Measurements from ENCODE around the gene RAB31.

Gene RAB31

GRCh38 chr18:9866627-9867026, 158.5 kb downstream of the RAB31 start:
- no peak overlapping the region for H3K27ac ChIP-seq (replicated peaks; ENCODE audit: low read length)
- no peak for DNase-seq (ENCODE audit: low spot score)
- H3K18ac ChIP-seq (ENCODE audit: low read length) = no peak overlapping the region
- H3K4me3 ChIP-seq (ENCODE audit: low read length in 2 of 2) = no peak overlapping the region
- H3K79me1 ChIP-seq (ENCODE audit: low read depth, low read length) = no peaks in the 10 kb centered on the region
- no peak overlapping the region for H4K91ac ChIP-seq (ENCODE audit: low read depth, low read length, poor library complexity)
- no peak overlapping the region for H2BK120ac ChIP-seq (ENCODE audit: low read depth, low read length)
- peaks cover 6 to 27% of the 10 kb centered on the region in 2 donors for H3K4me1 ChIP-seq (ENCODE audit: control insufficient read depth in 2 of 2, insufficient read depth in 1 of 2, low read depth in 1 of 2, low read length in 2 of 2)
- H3K4me2 ChIP-seq (ENCODE audit: insufficient read depth, low read length, poor library complexity, severe bottlenecking) = no peak overlapping the region
- peaks cover 6 to 18% of the 10 kb centered on the region in 2 donors for H3K9me3 ChIP-seq (replicated peaks in 1 of 2; ENCODE audit: control insufficient read depth in 2 of 2, insufficient read depth in 1 of 2, low read depth in 1 of 2, low read length in 2 of 2)
- no peak overlapping the region for H3K4ac ChIP-seq (ENCODE audit: low read length)
- no peak overlapping the region for H2BK15ac ChIP-seq (ENCODE audit: low read length)
- no peak overlapping the region for H2BK12ac ChIP-seq (ENCODE audit: low read length)
- H3K14ac ChIP-seq (ENCODE audit: low read length) = no peak overlapping the region
- H3K36me3 ChIP-seq (replicated peaks in 1 of 2; ENCODE audit: control insufficient read depth in 2 of 2, insufficient read depth in 2 of 2, low read length in 2 of 2) = no peaks in the 10 kb centered on the region
- WGBS, 2 donors (ENCODE audit: extremely low coverage in 2 of 2, insufficient read length in 2 of 2, insufficient replicate concordance in 1 of 2) = no CpG with 5 or more reads among the region's 3 CpGs
- H3K23ac ChIP-seq (ENCODE audit: low read depth, low read length, poor library complexity) = no peak overlapping the region
- no peak overlapping the region for H3K9ac ChIP-seq (ENCODE audit: low read depth, low read length, poor library complexity)
- H2AFZ ChIP-seq (ENCODE audit: low read length) = no peak overlapping the region
- H2BK5ac ChIP-seq (ENCODE audit: low read length) = no peak overlapping the region
- no peaks in the 10 kb centered on the region for H3K27me3 ChIP-seq (ENCODE audit: control insufficient read depth in 3 of 3, insufficient read depth in 3 of 3, low read depth in 1 of 3, low read length in 3 of 3)
- H2AK5ac ChIP-seq (ENCODE audit: low read depth, low read length) = no peak overlapping the region
- H4K8ac ChIP-seq (ENCODE audit: low read depth, low read length) = no peak overlapping the region

- H2BK12ac ChIP-seq (ENCODE audit: low read length) = no peak overlapping the region
These were observed 159.0 kb downstream of the RAB31 start for GRCh38 chr18:9867071-9867594.

DNA sequence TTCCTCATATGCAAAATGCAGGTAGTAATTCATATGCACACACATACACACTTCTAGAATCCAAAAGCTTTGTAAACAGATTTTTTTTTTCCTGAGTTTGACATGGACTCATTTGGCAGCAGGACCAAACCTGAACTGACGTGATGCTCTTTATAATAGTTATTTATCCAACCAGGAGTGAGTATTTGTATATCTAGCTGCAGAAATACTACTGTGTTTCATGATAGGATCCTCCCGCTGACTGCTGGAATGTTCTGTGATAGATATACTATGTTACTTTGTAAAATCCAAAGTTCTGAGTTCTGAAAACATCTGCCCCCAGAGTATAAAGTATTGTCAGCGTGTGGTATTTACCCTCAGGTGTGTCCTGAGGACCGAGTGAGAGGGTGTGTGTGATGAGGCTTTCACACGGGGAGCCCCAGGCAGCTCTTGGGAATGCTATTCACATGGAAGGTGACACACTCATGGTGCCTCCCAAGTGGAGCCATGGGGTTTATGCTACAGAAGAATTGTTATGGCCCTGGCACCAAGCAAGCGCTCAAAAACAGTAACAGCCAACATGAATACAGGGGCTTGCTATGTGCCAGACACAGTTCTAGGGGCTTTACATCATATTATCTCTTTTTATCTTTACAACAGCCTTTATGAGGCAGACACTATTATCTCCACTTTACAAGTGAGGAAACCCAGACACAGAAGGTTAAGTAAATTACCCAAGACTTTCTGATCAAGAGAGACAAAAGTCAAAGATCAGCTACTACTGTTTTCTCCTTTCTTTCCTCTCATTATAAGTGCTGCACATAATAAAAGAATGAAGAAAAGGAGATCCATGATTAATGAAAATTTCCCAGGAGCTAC, 161.0 kb downstream of the RAB31 start:
- H2AK5ac ChIP-seq (ENCODE audit: low read depth, low read length) = no peak overlapping the region
- H4K8ac ChIP-seq (ENCODE audit: low read depth, low read length) = no peak overlapping the region
- H3K4me1 ChIP-seq (ENCODE audit: control insufficient read depth in 2 of 2, insufficient read depth in 1 of 2, low read depth in 1 of 2, low read length in 2 of 2) = peaks cover 6 to 16% of the 10 kb centered on the region in 2 donors
- no peaks in the 10 kb centered on the region for H3K27me3 ChIP-seq (ENCODE audit: control insufficient read depth in 3 of 3, insufficient read depth in 3 of 3, low read depth in 1 of 3, low read length in 3 of 3)
- no peak overlapping the region for H2BK5ac ChIP-seq (ENCODE audit: low read length)
- no peak overlapping the region for H3K9ac ChIP-seq (ENCODE audit: low read depth, low read length, poor library complexity)
- no peak overlapping the region for H3K14ac ChIP-seq (ENCODE audit: low read length)
- H2BK120ac ChIP-seq (ENCODE audit: low read depth, low read length) = no peak overlapping the region
- WGBS, 2 donors (ENCODE audit: extremely low coverage in 2 of 2, insufficient read length in 2 of 2, insufficient replicate concordance in 1 of 2) = no CpG with 5 or more reads among the region's 6 CpGs
- H3K4ac ChIP-seq (ENCODE audit: low read length) = no peak overlapping the region
- no peaks in the 10 kb centered on the region for H3K79me1 ChIP-seq (ENCODE audit: low read depth, low read length)
- no peak overlapping the region for H3K4me3 ChIP-seq (ENCODE audit: low read length in 2 of 2)
- no peak overlapping the region for H3K27ac ChIP-seq (replicated peaks; ENCODE audit: low read length)
- no peak for DNase-seq (ENCODE audit: low spot score)
- no peak overlapping the region for H2BK12ac ChIP-seq (ENCODE audit: low read length)
- H3K18ac ChIP-seq (ENCODE audit: low read length) = no peak overlapping the region
- no peaks in the 10 kb centered on the region for H3K36me3 ChIP-seq (replicated peaks in 1 of 2; ENCODE audit: control insufficient read depth in 2 of 2, insufficient read depth in 2 of 2, low read length in 2 of 2)
- H3K9me3 ChIP-seq (replicated peaks in 1 of 2; ENCODE audit: control insufficient read depth in 2 of 2, insufficient read depth in 1 of 2, low read depth in 1 of 2, low read length in 2 of 2) = peaks cover 6 to 18% of the 10 kb centered on the region in 2 donors
- H2BK15ac ChIP-seq (ENCODE audit: low read length) = no peak overlapping the region
- no peak overlapping the region for H2AFZ ChIP-seq (ENCODE audit: low read length)
- no peak overlapping the region for H3K23ac ChIP-seq (ENCODE audit: low read depth, low read length, poor library complexity)
- no peak overlapping the region for H4K91ac ChIP-seq (ENCODE audit: low read depth, low read length, poor library complexity)
- H3K4me2 ChIP-seq (ENCODE audit: insufficient read depth, low read length, poor library complexity, severe bottlenecking) = no peak overlapping the region

More at GRCh38 chr18:9867071-9867594, 159.0 kb downstream of the RAB31 start:
- no CpG with 5 or more reads among the region's 4 CpGs for WGBS, 2 donors (ENCODE audit: extremely low coverage in 2 of 2, insufficient read length in 2 of 2, insufficient replicate concordance in 1 of 2)
- no peak overlapping the region for H3K4me2 ChIP-seq (ENCODE audit: insufficient read depth, low read length, poor library complexity, severe bottlenecking)
- no peak overlapping the region for H3K23ac ChIP-seq (ENCODE audit: low read depth, low read length, poor library complexity)
- no peaks in the 10 kb centered on the region for H3K36me3 ChIP-seq (replicated peaks in 1 of 2; ENCODE audit: control insufficient read depth in 2 of 2, insufficient read depth in 2 of 2, low read length in 2 of 2)
- H3K27ac ChIP-seq (replicated peaks; ENCODE audit: low read length) = no peak overlapping the region
- H3K4me1 ChIP-seq (ENCODE audit: control insufficient read depth in 2 of 2, insufficient read depth in 1 of 2, low read depth in 1 of 2, low read length in 2 of 2) = peaks cover 6 to 25% of the 10 kb centered on the region in 2 donors
- peaks cover 6 to 18% of the 10 kb centered on the region in 2 donors for H3K9me3 ChIP-seq (replicated peaks in 1 of 2; ENCODE audit: control insufficient read depth in 2 of 2, insufficient read depth in 1 of 2, low read depth in 1 of 2, low read length in 2 of 2)
- no peak overlapping the region for H2BK15ac ChIP-seq (ENCODE audit: low read length)
- no peak overlapping the region for H3K4me3 ChIP-seq (ENCODE audit: low read length in 2 of 2)
- no peaks in the 10 kb centered on the region for H3K79me1 ChIP-seq (ENCODE audit: low read depth, low read length)
- no peak overlapping the region for H3K4ac ChIP-seq (ENCODE audit: low read length)
- no peak overlapping the region for H2BK120ac ChIP-seq (ENCODE audit: low read depth, low read length)
- no peak overlapping the region for H2AK5ac ChIP-seq (ENCODE audit: low read depth, low read length)
- no peak overlapping the region for H4K91ac ChIP-seq (ENCODE audit: low read depth, low read length, poor library complexity)
- H3K18ac ChIP-seq (ENCODE audit: low read length) = no peak overlapping the region
- no peak overlapping the region for H2BK5ac ChIP-seq (ENCODE audit: low read length)
- H3K14ac ChIP-seq (ENCODE audit: low read length) = no peak overlapping the region
- H2AFZ ChIP-seq (ENCODE audit: low read length) = no peak overlapping the region
- no peak for DNase-seq (ENCODE audit: low spot score)
- H3K27me3 ChIP-seq (ENCODE audit: control insufficient read depth in 3 of 3, insufficient read depth in 3 of 3, low read depth in 1 of 3, low read length in 3 of 3) = no peaks in the 10 kb centered on the region
- no peak overlapping the region for H4K8ac ChIP-seq (ENCODE audit: low read depth, low read length)
- no peak overlapping the region for H3K9ac ChIP-seq (ENCODE audit: low read depth, low read length, poor library complexity)

DNA sequence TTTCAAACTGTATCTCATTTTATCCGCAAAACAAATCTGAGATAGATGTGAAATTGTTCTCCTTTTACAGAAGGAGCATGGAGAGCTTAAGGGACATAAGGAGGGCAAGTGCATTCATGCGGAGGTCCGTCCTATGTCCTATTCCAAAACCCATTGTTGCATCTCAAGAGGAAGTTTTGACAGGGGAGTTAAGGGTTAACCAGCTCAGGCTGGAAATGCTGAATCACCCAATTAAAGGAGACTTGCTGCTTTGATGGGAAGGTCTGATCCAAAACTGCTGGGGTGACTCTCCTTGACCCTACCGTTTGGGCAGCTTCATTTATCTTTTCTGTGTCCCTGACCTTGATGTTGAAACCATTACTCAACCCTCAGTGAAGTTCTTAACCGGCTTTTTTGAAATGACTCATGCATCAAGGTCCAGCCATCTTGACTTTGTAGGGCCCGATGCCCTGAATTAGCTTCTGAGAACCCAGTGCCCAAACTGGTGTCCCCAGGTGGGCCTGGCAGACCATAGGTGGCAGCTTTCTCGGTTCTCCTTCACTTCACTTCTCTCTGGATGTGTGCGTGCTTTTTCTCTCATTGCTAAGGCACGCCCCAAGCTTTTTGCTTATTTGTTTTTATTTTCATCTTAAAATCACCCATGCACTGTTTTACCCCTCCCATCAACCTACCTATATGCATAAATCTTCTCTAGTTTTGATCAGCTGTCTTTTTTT, 161.8 kb downstream of the RAB31 start:
- Histone ChIP-seq H4K91ac (ENCODE audit: low read depth, low read length, poor library complexity) (no peak overlapping the region), H3K79me1 (ENCODE audit: low read depth, low read length) (no peaks in the 10 kb centered on the region), H3K23ac (ENCODE audit: low read depth, low read length, poor library complexity) (no peak overlapping the region), H3K27ac (replicated peaks; ENCODE audit: low read length) (no peak overlapping the region), H2BK120ac (ENCODE audit: low read depth, low read length) (no peak overlapping the region), H2BK15ac (ENCODE audit: low read length) (no peak overlapping the region), H4K8ac (ENCODE audit: low read depth, low read length) (no peak overlapping the region), H3K4me1 (ENCODE audit: control insufficient read depth in 2 of 2, insufficient read depth in 1 of 2, low read depth in 1 of 2, low read length in 2 of 2) (peaks cover 6 to 16% of the 10 kb centered on the region in 2 donors), H2AFZ (ENCODE audit: low read length) (peak overlapping the region; percentile 71), H2BK12ac (ENCODE audit: low read length) (no peak overlapping the region), H3K14ac (ENCODE audit: low read length) (no peak overlapping the region), H2BK5ac (ENCODE audit: low read length) (no peak overlapping the region), H3K4ac (ENCODE audit: low read length) (no peak overlapping the region), H3K9ac (ENCODE audit: low read depth, low read length, poor library complexity) (no peak overlapping the region), H3K36me3 (replicated peaks in 1 of 2; ENCODE audit: control insufficient read depth in 2 of 2, insufficient read depth in 2 of 2, low read length in 2 of 2) (no peaks in the 10 kb centered on the region), H3K4me3 (ENCODE audit: low read length in 2 of 2) (no peak overlapping the region), H2AK5ac (ENCODE audit: low read depth, low read length) (no peak overlapping the region), H3K4me2 (ENCODE audit: insufficient read depth, low read length, poor library complexity, severe bottlenecking) (no peak overlapping the region), H3K9me3 (replicated peaks in 1 of 2; ENCODE audit: control insufficient read depth in 2 of 2, insufficient read depth in 1 of 2, low read depth in 1 of 2, low read length in 2 of 2) (peaks cover 4 to 16% of the 10 kb centered on the region in 2 donors), H3K18ac (ENCODE audit: low read length) (no peak overlapping the region), H3K27me3 (ENCODE audit: control insufficient read depth in 3 of 3, insufficient read depth in 3 of 3, low read depth in 1 of 3, low read length in 3 of 3) (no peaks in the 10 kb centered on the region)
- no CpG with 5 or more reads among the region's 9 CpGs for WGBS, 2 donors (ENCODE audit: extremely low coverage in 2 of 2, insufficient read length in 2 of 2, insufficient replicate concordance in 1 of 2)
- DNase-seq (ENCODE audit: low spot score) = no peak
